Measurements from ENCODE around the gene GLI3. TPM values are rescaled to one million over a fixed set of nuclear protein-coding genes. Genes with fewer than 3 reads are reported as not detected.

The GLI3 gene
- total RNA-seq, 1 donor from 2014 or later, result 5.5 TPM

DNA sequence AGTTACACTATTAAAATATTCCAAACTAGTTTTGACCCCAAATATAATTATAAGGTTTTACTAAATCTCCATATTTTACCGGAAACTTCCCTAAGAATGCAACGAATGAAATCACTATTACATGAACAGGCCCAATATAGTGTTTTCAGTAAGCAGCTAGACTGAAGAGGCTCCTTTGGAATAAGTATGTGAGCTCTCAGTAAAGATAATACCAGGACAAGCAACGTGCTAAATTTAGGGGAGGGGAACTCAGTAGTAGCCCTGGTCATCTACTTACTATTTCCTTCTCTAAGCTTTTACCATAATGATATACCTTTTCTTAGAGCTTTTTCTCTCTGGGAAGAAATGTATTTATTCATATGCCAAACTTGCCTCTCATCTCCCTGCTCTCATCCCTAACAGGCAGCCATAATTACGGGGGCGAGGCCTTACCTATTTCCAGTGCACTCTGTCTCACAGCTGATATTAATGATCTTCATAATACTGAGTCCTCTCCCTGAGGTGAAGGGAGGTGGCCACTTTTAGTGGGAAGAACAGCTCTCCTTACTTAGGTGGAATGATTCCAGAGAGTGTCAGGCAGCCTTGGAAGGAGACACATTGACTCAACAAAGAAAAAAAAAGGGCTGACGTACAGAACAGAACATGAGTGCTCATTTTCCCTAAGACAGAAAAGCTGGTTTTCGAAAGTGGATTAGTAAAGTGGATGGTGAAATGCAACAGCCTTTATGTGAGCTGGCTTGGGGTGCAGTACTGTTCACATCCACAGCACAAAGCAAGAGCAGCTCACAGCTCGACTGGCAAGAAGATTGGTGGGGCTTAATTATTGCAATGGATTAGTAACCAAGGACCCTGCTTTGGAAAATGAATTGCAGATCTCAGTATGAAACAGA is 165.4 kb downstream of the GLI3 start:
- Histone ChIP-seq H3K27me3 (ENCODE audit: low read depth) (no peaks in the 10 kb centered on the region), H3K4me3 (no peak overlapping the region), H3K27ac (replicated peaks) (no peak overlapping the region), H3K4me1 (peaks cover 18% of the 10 kb centered on the region), H3K9me3 (replicated peaks) (no peaks in the 10 kb centered on the region), H3K36me3 (peaks cover 8% of the 10 kb centered on the region)
- DNase-seq, result no peak
- TF ChIP-seq, protein P1, sequence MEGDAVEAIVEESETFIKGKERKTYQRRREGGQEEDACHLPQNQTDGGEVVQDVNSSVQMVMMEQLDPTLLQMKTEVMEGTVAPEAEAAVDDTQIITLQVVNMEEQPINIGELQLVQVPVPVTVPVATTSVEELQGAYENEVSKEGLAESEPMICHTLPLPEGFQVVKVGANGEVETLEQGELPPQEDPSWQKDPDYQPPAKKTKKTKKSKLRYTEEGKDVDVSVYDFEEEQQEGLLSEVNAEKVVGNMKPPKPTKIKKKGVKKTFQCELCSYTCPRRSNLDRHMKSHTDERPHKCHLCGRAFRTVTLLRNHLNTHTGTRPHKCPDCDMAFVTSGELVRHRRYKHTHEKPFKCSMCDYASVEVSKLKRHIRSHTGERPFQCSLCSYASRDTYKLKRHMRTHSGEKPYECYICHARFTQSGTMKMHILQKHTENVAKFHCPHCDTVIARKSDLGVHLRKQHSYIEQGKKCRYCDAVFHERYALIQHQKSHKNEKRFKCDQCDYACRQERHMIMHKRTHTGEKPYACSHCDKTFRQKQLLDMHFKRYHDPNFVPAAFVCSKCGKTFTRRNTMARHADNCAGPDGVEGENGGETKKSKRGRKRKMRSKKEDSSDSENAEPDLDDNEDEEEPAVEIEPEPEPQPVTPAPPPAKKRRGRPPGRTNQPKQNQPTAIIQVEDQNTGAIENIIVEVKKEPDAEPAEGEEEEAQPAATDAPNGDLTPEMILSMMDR (IDR thresholded peaks at IDR 0.05; ENCODE audit: borderline replicate concordance), result peak; percentile 12
- intact Hi-C loops (cut with micrococcal nuclease), result no loop called here

DNA sequence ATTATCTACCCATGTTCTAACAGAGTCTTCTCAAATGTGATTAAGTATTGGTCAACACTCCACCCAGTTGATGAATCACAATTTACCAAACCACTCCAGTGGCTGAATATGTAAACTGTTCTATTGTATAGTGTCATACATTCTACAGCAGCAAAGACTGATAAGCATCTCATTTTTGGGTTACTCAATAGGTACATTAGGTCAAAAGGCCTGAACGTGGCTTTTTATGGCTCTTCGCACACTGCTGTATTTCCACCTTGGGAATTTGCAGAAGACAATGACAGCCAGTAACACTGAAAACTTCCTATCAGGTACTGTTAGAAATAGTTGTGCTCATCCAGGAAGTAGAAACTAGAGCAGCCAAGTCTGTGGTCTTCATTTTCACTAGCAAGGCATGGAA is 166.9 kb downstream of the GLI3 start:
- TF ChIP-seq, protein P1 (IDR thresholded peaks at IDR 0.05; ENCODE audit: borderline replicate concordance), result no peak
- Histone ChIP-seq H3K27ac (replicated peaks) (no peak overlapping the region), H3K4me3 (no peak overlapping the region), H3K27me3 (ENCODE audit: low read depth) (no peaks in the 10 kb centered on the region), H3K9me3 (replicated peaks) (no peaks in the 10 kb centered on the region), H3K36me3 (peaks cover 8% of the 10 kb centered on the region), H3K4me1 (peaks cover 18% of the 10 kb centered on the region)
- intact Hi-C loops (cut with micrococcal nuclease), result no loop called here
- no peak for DNase-seq

DNA sequence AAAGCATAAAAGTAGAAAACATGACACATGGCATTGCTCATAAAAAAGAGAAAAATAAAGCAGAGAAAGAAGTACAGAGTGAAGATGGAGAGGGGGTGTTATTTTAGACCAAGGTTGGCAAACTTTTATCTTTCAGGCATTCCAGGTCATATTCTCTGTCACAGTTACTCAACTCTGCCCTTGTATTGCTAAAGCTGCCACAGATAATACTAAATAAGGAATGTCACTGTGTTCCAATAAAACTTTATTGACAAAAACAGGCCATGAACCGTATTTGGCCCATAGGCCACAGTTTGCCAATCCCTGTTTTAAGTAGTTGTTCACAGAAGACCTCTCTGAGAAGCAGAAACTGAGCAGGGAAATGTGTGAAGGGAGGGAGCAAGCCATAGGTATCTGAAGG is 167.4 kb downstream of the GLI3 start:
- no peaks in the 10 kb centered on the region for H3K27me3 ChIP-seq (ENCODE audit: low read depth)
- no peak overlapping the region for H3K27ac ChIP-seq (replicated peaks)
- H3K4me3 ChIP-seq, result no peak overlapping the region
- no peak for DNase-seq
- peaks cover 18% of the 10 kb centered on the region for H3K4me1 ChIP-seq
- H3K36me3 ChIP-seq, result peaks cover 8% of the 10 kb centered on the region
- intact Hi-C loops (cut with micrococcal nuclease), result no loop called here
- H3K9me3 ChIP-seq (replicated peaks), result no peaks in the 10 kb centered on the region
- TF ChIP-seq, protein P1 (IDR thresholded peaks at IDR 0.05; ENCODE audit: borderline replicate concordance), result no peak

DNA sequence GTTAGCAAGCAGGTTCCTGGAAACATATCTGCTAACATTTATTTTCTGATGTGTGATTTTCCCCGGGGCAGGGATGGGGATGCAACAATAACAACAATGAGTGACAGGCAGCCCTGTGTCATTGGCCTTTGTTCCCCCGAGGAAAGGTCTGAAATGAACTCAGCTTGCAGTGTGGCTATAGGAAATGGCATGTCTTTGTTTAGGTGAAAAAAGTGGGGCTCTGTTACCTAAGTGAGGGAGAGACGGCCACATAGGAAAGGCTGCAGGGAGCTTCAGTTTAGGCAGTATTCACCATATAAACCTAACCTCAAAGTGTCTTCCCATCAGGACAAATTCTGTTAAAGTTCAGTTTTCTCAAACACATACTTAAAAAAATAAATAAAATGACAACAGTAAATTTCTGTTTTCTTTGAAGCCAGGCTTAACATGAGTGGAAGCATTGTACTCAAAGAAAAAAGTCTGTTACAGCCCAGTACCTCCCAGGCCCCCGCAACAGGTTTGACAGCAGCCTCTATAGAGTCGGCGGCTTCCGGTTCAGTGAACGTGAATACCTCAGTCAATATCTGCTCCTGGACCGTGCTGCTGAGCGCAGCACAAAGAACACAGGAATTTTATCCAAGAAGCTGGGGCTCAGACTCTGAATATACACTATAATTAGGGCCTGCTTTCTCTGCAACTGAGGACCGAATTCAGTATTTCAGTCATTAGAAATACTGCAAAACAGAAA is 168.3 kb downstream of the GLI3 start:
- Histone ChIP-seq H3K27ac (replicated peaks) (no peak overlapping the region), H3K9me3 (replicated peaks) (no peaks in the 10 kb centered on the region), H3K36me3 (no peaks in the 10 kb centered on the region), H3K27me3 (ENCODE audit: low read depth) (no peaks in the 10 kb centered on the region), H3K4me3 (no peak overlapping the region), H3K4me1 (peaks cover 18% of the 10 kb centered on the region)
- intact Hi-C loops (cut with micrococcal nuclease), result no loop called here
- no peak for DNase-seq
- TF ChIP-seq, protein P1 (IDR thresholded peaks at IDR 0.05; ENCODE audit: borderline replicate concordance), result no peak

- peaks cover 8% of the 10 kb centered on the region for H3K4me1 ChIP-seq
- no peak for DNase-seq
- H3K36me3 ChIP-seq, result no peaks in the 10 kb centered on the region
- no peaks in the 10 kb centered on the region for H3K9me3 ChIP-seq (replicated peaks)
- intact Hi-C loops (cut with micrococcal nuclease), result no loop called here
- H3K4me3 ChIP-seq, result no peak overlapping the region
- H3K27me3 ChIP-seq (ENCODE audit: low read depth), result no peaks in the 10 kb centered on the region
- TF ChIP-seq, protein P1 (IDR thresholded peaks at IDR 0.05; ENCODE audit: borderline replicate concordance), result no peak
- no peak overlapping the region for H3K27ac ChIP-seq (replicated peaks)
Observed at GRCh38 chr7:42065942-42066341, 171.1 kb downstream of the GLI3 start.

All from left ventricle myocardium inferior (tissue), 1 donor.